HepG2 (cell line): ENCODE results near the gene DLG2. TPM values are rescaled to one million over a fixed set of nuclear protein-coding genes. Genes with fewer than 3 reads are reported as not detected.
A peak's percentile ranks its signal among the peaks of the same experiment; 100 is the strongest.

Experiments
- ARNT ChIP-seq: fragments of 450-650 bp; IDR thresholded peaks from 2 replicates; pipeline ENCODE4 v1.6.1; 2017
- ATF5 ChIP-seq: sonication (generic); formaldehyde crosslinking; IDR thresholded peaks from 2 replicates; pipeline ENCODE4 v1.4.0; 2020; ENCODE audit warnings: mild to moderate bottlenecking, low read depth, missing genetic modification reagents
- CBX2 ChIP-seq, 2 experiments: fragments of 200-600 bp in 1 of 2; sonication (generic); formaldehyde crosslinking in 1 of 2; IDR thresholded peaks; 2 replicates each; pipeline versions ENCODE4 v1.7.0 to v1.8.1; 2018 to 2022; ENCODE audit warnings: low read depth in 2 of 2, low read length in 1 of 2, mild to moderate bottlenecking in 1 of 2, missing genetic modification reagents in 1 of 2
- ISL2 ChIP-seq: sonication (generic); formaldehyde crosslinking; IDR thresholded peaks from 2 replicates; pipeline ENCODE4 v1.5.0; 2020; ENCODE audit warnings: missing genetic modification reagents
- NKX3-1 ChIP-seq: sonication (generic); formaldehyde crosslinking; IDR thresholded peaks from 2 replicates; pipeline ENCODE4 v1.5.0; 2020; ENCODE audit warnings: missing genetic modification reagents
- RAD21 ChIP-seq: fragments of 450-650 bp; formaldehyde crosslinking; IDR thresholded peaks from 2 replicates; pipeline ENCODE4 v1.5.0; 2020; ENCODE audit warnings: mild to moderate bottlenecking
- SNAPC2 ChIP-seq: sonication (generic); formaldehyde crosslinking; IDR thresholded peaks from 2 replicates; pipeline ENCODE4 v1.8.1; 2022; ENCODE audit warnings: mild to moderate bottlenecking, missing genetic modification reagents
- SP140L ChIP-seq: sonication (generic); formaldehyde crosslinking; IDR thresholded peaks from 2 replicates; pipeline ENCODE4 v1.4.0; 2020; ENCODE audit warnings: missing genetic modification reagents, borderline replicate concordance
- SUZ12 ChIP-seq: fragments of 150-350 bp; IDR thresholded peaks from 2 replicates; pipeline ENCODE4 v1.6.1; 2014; ENCODE audit warnings: low read depth, low read length
- YEATS4 ChIP-seq: sonication (generic); formaldehyde crosslinking; IDR thresholded peaks from 2 replicates; pipeline ENCODE4 v1.4.0; 2020; ENCODE audit warnings: missing genetic modification reagents, borderline replicate concordance
- ZC3H4 ChIP-seq: sonication (generic); formaldehyde crosslinking; IDR thresholded peaks from 2 replicates; pipeline ENCODE4 v1.4.0; 2020; ENCODE audit warnings: missing genetic modification reagents, borderline replicate concordance
- ZNF12 ChIP-seq: sonication (generic); formaldehyde crosslinking; IDR thresholded peaks from 2 replicates; pipeline ENCODE4 v1.5.0; 2020; ENCODE audit warnings: missing genetic modification reagents
- ZNF501 ChIP-seq: sonication (generic); formaldehyde crosslinking; IDR thresholded peaks from 2 replicates; pipeline ENCODE4 v1.5.1; 2020; ENCODE audit warnings: mild to moderate bottlenecking, moderate library complexity, missing genetic modification reagents
- ZNF777 ChIP-seq: sonication (generic); formaldehyde crosslinking; IDR thresholded peaks from 2 replicates; pipeline ENCODE4 v1.4.0; 2020; ENCODE audit warnings: missing genetic modification reagents
- ZNF781 ChIP-seq: sonication (generic); formaldehyde crosslinking; IDR thresholded peaks from 2 replicates; pipeline ENCODE4 v1.5.1; 2020; ENCODE audit warnings: borderline replicate concordance, mild to moderate bottlenecking, missing genetic modification reagents; ENCODE audit errors: not compliant biosample characterization
- polyA plus RNA-seq, 8 experiments: library from polyadenylated mRNA; depleted of rRNA in 3 of 8; stranded (reverse) in 7 of 8; unstranded in 1 of 8; fragments of >200 nt; fragmentation: Illumina TruSeq in 4 of 8; extraction: Trizol in 4 of 8; gene quantifications; 2 replicates each; pipeline versions ENCODE4 v1.2.1 to v1.2.3, GENCODE V29; 2011 to 2016; ENCODE audit warnings: low read depth in 4 of 8, missing spikeins in 1 of 8, mixed read lengths in 1 of 8; ENCODE audit not compliant: insufficient read depth in 1 of 8
- total RNA-seq, 5 experiments: library from RNA; depleted of rRNA; stranded (reverse); fragments of >200 nt; fragmentation: Illumina TruSeq; extraction: Trizol; gene quantifications; 2 replicates each; pipeline ENCODE4 v1.2.3, GENCODE V29; 2016; ENCODE audit warnings: low read depth in 1 of 5
- TF ChIP-seq, protein P1 (sequence below): sonication (generic); formaldehyde crosslinking; IDR thresholded peaks from 2 replicates; pipeline ENCODE4 v1.5.1; 2020; ENCODE audit warnings: mild to moderate bottlenecking, moderate library complexity, missing genetic modification reagents
- TF ChIP-seq, protein P2 (sequence below): sonication (generic); formaldehyde crosslinking; IDR thresholded peaks from 2 replicates; pipeline ENCODE4 v1.4.0; 2020; ENCODE audit warnings: mild to moderate bottlenecking, missing genetic modification reagents
- TF ChIP-seq, protein P3 (sequence below): IDR thresholded peaks from 2 replicates; pipeline ENCODE4 v1.6.1; 2012; ENCODE audit warnings: low read length, improper control_type of control experiment

Gene DLG2
- total and polyA plus RNA-seq, 2 of the 13 experiments (the other 11 are each of a cell fraction or from before 2014, with no cell fraction given) = 0.46 to 1.0 TPM

DNA sequence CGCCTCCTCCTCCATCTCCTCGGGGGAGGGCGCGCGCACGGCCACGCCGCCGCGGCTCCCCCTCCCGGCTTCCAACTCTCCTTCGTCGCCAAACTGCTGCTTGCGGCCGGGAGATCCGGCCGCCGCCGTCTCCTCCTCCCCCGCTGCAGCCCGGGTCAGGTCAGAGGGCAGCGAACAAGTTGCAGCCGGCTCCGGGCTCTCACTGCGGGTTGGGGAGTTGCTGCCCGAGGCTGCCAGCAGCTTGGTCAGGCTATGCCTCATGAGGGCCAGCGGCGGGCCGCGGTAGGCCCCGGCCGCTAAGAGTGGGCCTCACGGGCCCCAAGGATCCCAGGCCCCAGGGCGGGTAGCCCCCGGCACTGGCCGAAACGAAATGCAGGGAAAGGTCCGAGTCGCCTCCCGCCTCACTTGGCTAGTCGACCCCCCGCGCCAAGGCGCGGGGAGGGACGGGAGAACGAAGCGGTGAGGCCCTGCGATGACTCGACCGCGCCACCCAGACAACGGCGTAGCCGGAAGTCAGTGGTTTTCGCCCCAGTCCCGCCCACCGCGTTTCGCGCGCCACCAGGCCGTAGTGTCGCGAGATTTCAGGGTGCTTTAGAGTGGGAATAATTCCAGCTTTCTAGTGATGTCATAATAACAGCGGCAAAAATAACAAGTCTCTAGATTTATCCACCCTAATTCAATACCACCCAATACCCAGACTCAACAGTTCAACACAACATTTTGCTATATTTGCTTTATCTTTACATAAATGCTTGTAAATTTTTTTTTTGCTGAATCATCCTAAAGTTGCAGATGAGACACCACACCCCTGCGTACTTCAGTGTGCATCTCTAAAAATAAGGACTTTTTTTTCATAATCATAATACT lies 37.7 kb upstream of the DLG2 start, which contains the start of gene CREBZF (continued):
- TF ChIP-seq SP140L = no peak
- 0 out of 2 replicates have a peak, but pooled peaks have one; percentile 42 for TF ChIP-seq ZC3H4 (CRISPR knock-in tag)
- TF ChIP-seq ZNF12 (CRISPR knock-in tag) = peak; percentile 55; the same call in 1 of the 2 replicates
- TF ChIP-seq, protein P1, sequence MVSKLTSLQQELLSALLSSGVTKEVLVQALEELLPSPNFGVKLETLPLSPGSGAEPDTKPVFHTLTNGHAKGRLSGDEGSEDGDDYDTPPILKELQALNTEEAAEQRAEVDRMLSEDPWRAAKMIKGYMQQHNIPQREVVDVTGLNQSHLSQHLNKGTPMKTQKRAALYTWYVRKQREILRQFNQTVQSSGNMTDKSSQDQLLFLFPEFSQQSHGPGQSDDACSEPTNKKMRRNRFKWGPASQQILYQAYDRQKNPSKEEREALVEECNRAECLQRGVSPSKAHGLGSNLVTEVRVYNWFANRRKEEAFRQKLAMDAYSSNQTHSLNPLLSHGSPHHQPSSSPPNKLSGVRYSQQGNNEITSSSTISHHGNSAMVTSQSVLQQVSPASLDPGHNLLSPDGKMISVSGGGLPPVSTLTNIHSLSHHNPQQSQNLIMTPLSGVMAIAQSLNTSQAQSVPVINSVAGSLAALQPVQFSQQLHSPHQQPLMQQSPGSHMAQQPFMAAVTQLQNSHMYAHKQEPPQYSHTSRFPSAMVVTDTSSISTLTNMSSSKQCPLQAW = peak; percentile 89
- no peak for TF ChIP-seq CBX2 (IDR thresholded peaks at IDR 0.05; ENCODE audit: low read depth, low read length)
- no peak for TF ChIP-seq CBX2 (CRISPR knock-in tag; IDR thresholded peaks at IDR 0.05; ENCODE audit: low read depth)
- no peak for TF ChIP-seq SNAPC2 (CRISPR knock-in tag)
- TF ChIP-seq SUZ12 = no peak
- peak; percentile 72; the same call in 1 of the 2 replicates for TF ChIP-seq NKX3-1 (CRISPR knock-in tag)
- no peak; the same call in 1 of the 2 replicates for TF ChIP-seq RAD21 (CRISPR knock-in tag)
- TF ChIP-seq ZNF777 = no peak
- TF ChIP-seq ZNF501 (CRISPR knock-in tag) = peak; percentile 92
- TF ChIP-seq, protein P2, sequence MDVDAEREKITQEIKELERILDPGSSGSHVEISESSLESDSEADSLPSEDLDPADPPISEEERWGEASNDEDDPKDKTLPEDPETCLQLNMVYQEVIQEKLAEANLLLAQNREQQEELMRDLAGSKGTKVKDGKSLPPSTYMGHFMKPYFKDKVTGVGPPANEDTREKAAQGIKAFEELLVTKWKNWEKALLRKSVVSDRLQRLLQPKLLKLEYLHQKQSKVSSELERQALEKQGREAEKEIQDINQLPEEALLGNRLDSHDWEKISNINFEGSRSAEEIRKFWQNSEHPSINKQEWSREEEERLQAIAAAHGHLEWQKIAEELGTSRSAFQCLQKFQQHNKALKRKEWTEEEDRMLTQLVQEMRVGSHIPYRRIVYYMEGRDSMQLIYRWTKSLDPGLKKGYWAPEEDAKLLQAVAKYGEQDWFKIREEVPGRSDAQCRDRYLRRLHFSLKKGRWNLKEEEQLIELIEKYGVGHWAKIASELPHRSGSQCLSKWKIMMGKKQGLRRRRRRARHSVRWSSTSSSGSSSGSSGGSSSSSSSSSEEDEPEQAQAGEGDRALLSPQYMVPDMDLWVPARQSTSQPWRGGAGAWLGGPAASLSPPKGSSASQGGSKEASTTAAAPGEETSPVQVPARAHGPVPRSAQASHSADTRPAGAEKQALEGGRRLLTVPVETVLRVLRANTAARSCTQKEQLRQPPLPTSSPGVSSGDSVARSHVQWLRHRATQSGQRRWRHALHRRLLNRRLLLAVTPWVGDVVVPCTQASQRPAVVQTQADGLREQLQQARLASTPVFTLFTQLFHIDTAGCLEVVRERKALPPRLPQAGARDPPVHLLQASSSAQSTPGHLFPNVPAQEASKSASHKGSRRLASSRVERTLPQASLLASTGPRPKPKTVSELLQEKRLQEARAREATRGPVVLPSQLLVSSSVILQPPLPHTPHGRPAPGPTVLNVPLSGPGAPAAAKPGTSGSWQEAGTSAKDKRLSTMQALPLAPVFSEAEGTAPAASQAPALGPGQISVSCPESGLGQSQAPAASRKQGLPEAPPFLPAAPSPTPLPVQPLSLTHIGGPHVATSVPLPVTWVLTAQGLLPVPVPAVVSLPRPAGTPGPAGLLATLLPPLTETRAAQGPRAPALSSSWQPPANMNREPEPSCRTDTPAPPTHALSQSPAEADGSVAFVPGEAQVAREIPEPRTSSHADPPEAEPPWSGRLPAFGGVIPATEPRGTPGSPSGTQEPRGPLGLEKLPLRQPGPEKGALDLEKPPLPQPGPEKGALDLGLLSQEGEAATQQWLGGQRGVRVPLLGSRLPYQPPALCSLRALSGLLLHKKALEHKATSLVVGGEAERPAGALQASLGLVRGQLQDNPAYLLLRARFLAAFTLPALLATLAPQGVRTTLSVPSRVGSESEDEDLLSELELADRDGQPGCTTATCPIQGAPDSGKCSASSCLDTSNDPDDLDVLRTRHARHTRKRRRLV = peak; percentile 89
- peak; percentile 86 for TF ChIP-seq ZNF781
- TF ChIP-seq ARNT = no peak
- TF ChIP-seq ATF5 (CRISPR knock-in tag) = 0 out of 2 replicates have a peak, but pooled peaks have one; percentile 42
- TF ChIP-seq, protein P3, sequence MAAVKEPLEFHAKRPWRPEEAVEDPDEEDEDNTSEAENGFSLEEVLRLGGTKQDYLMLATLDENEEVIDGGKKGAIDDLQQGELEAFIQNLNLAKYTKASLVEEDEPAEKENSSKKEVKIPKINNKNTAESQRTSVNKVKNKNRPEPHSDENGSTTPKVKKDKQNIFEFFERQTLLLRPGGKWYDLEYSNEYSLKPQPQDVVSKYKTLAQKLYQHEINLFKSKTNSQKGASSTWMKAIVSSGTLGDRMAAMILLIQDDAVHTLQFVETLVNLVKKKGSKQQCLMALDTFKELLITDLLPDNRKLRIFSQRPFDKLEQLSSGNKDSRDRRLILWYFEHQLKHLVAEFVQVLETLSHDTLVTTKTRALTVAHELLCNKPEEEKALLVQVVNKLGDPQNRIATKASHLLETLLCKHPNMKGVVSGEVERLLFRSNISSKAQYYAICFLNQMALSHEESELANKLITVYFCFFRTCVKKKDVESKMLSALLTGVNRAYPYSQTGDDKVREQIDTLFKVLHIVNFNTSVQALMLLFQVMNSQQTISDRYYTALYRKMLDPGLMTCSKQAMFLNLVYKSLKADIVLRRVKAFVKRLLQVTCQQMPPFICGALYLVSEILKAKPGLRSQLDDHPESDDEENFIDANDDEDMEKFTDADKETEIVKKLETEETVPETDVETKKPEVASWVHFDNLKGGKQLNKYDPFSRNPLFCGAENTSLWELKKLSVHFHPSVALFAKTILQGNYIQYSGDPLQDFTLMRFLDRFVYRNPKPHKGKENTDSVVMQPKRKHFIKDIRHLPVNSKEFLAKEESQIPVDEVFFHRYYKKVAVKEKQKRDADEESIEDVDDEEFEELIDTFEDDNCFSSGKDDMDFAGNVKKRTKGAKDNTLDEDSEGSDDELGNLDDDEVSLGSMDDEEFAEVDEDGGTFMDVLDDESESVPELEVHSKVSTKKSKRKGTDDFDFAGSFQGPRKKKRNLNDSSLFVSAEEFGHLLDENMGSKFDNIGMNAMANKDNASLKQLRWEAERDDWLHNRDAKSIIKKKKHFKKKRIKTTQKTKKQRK = no peak
- peak; percentile 43 for TF ChIP-seq ISL2 (CRISPR knock-in tag)
- peak; percentile 85; the same call in 1 of the 2 replicates for TF ChIP-seq YEATS4
